ENCODE results near the gene TMCO5A. TPM values are rescaled to one million over a fixed set of nuclear protein-coding genes. Genes with fewer than 3 reads are reported as not detected.
A peak's percentile ranks its signal among the peaks of the same experiment; 100 is the strongest.

Gene TMCO5A
- total RNA-seq, 1 donor from 2014 or later = not detected

- Mint-ChIP-seq H3K4me3 (ENCODE audit: unreplicated experiment) (no peak overlapping the region), H3K36me3 (ENCODE audit: low read depth, unreplicated experiment) (no peaks in the 10 kb centered on the region), H3K27ac (ENCODE audit: unreplicated experiment) (no peak overlapping the region), H3K27me3 (ENCODE audit: low read depth, unreplicated experiment) (no peaks in the 10 kb centered on the region), H3K4me1 (ENCODE audit: low read depth, unreplicated experiment) (peaks cover 2% of the 10 kb centered on the region), H3K9me3 (ENCODE audit: unreplicated experiment) (no peaks in the 10 kb centered on the region)
- Histone ChIP-seq H3K4me1 (ENCODE audit: insufficient read depth, low read length) (no peaks in the 10 kb centered on the region), H3K36me3 (ENCODE audit: insufficient read depth, low read length) (no peaks in the 10 kb centered on the region), H3K9me3 (ENCODE audit: insufficient read depth, low read depth, low read length) (no peaks in the 10 kb centered on the region), H3K4me2 (ENCODE audit: low read length) (peak overlapping the region; percentile 38), H3K27me3 (ENCODE audit: insufficient read depth, low read length) (no peaks in the 10 kb centered on the region), H3K27ac (ENCODE audit: low read depth, low read length) (no peak overlapping the region), H3K4me3 (ENCODE audit: insufficient read depth, low read depth, low read length) (no peak overlapping the region), H3K79me2 (ENCODE audit: insufficient read depth, low read length) (no peaks in the 10 kb centered on the region), H4K20me1 (ENCODE audit: insufficient read depth, low read length) (no peaks in the 10 kb centered on the region), H2AFZ (ENCODE audit: low read depth, low read length) (no peak overlapping the region), H3K9ac (ENCODE audit: low read length) (no peak overlapping the region)
- TF ChIP-seq, protein P1, sequence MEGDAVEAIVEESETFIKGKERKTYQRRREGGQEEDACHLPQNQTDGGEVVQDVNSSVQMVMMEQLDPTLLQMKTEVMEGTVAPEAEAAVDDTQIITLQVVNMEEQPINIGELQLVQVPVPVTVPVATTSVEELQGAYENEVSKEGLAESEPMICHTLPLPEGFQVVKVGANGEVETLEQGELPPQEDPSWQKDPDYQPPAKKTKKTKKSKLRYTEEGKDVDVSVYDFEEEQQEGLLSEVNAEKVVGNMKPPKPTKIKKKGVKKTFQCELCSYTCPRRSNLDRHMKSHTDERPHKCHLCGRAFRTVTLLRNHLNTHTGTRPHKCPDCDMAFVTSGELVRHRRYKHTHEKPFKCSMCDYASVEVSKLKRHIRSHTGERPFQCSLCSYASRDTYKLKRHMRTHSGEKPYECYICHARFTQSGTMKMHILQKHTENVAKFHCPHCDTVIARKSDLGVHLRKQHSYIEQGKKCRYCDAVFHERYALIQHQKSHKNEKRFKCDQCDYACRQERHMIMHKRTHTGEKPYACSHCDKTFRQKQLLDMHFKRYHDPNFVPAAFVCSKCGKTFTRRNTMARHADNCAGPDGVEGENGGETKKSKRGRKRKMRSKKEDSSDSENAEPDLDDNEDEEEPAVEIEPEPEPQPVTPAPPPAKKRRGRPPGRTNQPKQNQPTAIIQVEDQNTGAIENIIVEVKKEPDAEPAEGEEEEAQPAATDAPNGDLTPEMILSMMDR (IDR thresholded peaks at IDR 0.05; ENCODE audit: insufficient read depth, low read depth, low read length) = peak; percentile 97
- no peak for TF ChIP-seq EZH2 (IDR thresholded peaks at IDR 0.05; ENCODE audit: insufficient read depth, low read length)
- DNase-seq (ENCODE audit: low read depth) = peak; percentile 37
- FAIRE-seq = peak; percentile 45
Measured at GRCh38 chr15:37891766-37892368, 42.6 kb upstream of the TMCO5A start.

DNA sequence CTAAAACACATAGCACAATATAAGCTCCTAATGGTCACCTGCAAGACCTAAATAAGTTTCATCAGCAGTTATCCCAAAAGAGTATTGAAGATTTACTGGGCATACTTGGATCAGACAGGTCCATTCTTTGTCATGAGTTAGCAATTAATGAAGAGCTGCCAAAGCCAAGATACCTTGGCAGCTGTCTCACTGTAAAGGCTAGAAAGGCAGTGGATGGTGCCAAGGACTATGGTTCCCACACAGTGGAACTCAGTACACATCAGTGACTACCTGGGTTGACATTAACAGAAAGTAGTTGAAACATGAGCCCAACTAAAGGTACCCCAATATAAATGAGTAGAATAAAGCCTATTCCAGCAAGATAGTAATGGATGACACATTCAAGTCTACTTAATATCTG lies 41.1 kb upstream of the TMCO5A start:
- H3K4me1 Mint-ChIP-seq (ENCODE audit: low read depth, unreplicated experiment) = peaks cover 5% of the 10 kb centered on the region

GRCh38 chr15:37898362-37898761 lies 36.1 kb upstream of the TMCO5A start:
- H3K27ac Mint-ChIP-seq (ENCODE audit: unreplicated experiment) = no peak overlapping the region
- Histone ChIP-seq H4K20me1 (ENCODE audit: insufficient read depth, low read length) (no peaks in the 10 kb centered on the region), H3K9me3 (ENCODE audit: insufficient read depth, low read depth, low read length) (no peaks in the 10 kb centered on the region), H3K27ac (ENCODE audit: low read depth, low read length) (no peak overlapping the region), H3K4me3 (ENCODE audit: insufficient read depth, low read depth, low read length) (no peak overlapping the region), H3K4me2 (ENCODE audit: low read length) (no peak overlapping the region), H3K4me1 (ENCODE audit: insufficient read depth, low read length) (peaks cover 16% of the 10 kb centered on the region), H3K36me3 (ENCODE audit: insufficient read depth, low read length) (no peaks in the 10 kb centered on the region), H2AFZ (ENCODE audit: low read depth, low read length) (no peak overlapping the region), H3K27me3 (ENCODE audit: insufficient read depth, low read length) (no peaks in the 10 kb centered on the region), H3K9ac (ENCODE audit: low read length) (no peak overlapping the region), H3K79me2 (ENCODE audit: insufficient read depth, low read length) (no peaks in the 10 kb centered on the region)
- no peaks in the 10 kb centered on the region for H3K27me3 Mint-ChIP-seq (ENCODE audit: low read depth, unreplicated experiment)
- no peak overlapping the region for H3K4me3 Mint-ChIP-seq (ENCODE audit: unreplicated experiment)
- no peaks in the 10 kb centered on the region for H3K9me3 Mint-ChIP-seq (ENCODE audit: unreplicated experiment)
- DNase-seq (ENCODE audit: low read depth) (no peak), FAIRE-seq (no peak)
- no peaks in the 10 kb centered on the region for H3K36me3 Mint-ChIP-seq (ENCODE audit: low read depth, unreplicated experiment)
- TF ChIP-seq, protein P1 (IDR thresholded peaks at IDR 0.05; ENCODE audit: insufficient read depth, low read depth, low read length) = no peak
- H3K4me1 Mint-ChIP-seq (ENCODE audit: low read depth, unreplicated experiment) = peaks cover 28% of the 10 kb centered on the region

More for the DNA sequence above, 41.1 kb upstream of the TMCO5A start:
- Histone ChIP-seq H3K27me3 (ENCODE audit: insufficient read depth, low read length) (no peaks in the 10 kb centered on the region), H4K20me1 (ENCODE audit: insufficient read depth, low read length) (no peaks in the 10 kb centered on the region), H3K9me3 (ENCODE audit: insufficient read depth, low read depth, low read length) (no peaks in the 10 kb centered on the region), H3K9ac (ENCODE audit: low read length) (no peak overlapping the region), H3K4me3 (ENCODE audit: insufficient read depth, low read depth, low read length) (no peak overlapping the region), H3K4me1 (ENCODE audit: insufficient read depth, low read length) (no peaks in the 10 kb centered on the region), H3K4me2 (ENCODE audit: low read length) (no peak overlapping the region), H3K79me2 (ENCODE audit: insufficient read depth, low read length) (no peaks in the 10 kb centered on the region), H3K36me3 (ENCODE audit: insufficient read depth, low read length) (no peaks in the 10 kb centered on the region), H2AFZ (ENCODE audit: low read depth, low read length) (no peak overlapping the region), H3K27ac (ENCODE audit: low read depth, low read length) (no peak overlapping the region)
- FAIRE-seq (peak; percentile 49), DNase-seq (ENCODE audit: low read depth) (peak; percentile 8)
- no peaks in the 10 kb centered on the region for H3K36me3 Mint-ChIP-seq (ENCODE audit: low read depth, unreplicated experiment)
- no peak overlapping the region for H3K4me3 Mint-ChIP-seq (ENCODE audit: unreplicated experiment)
- H3K27me3 Mint-ChIP-seq (ENCODE audit: low read depth, unreplicated experiment) = no peaks in the 10 kb centered on the region
- TF ChIP-seq EZH2 (IDR thresholded peaks at IDR 0.05; ENCODE audit: insufficient read depth, low read length) = no peak
- TF ChIP-seq, protein P1 (IDR thresholded peaks at IDR 0.05; ENCODE audit: insufficient read depth, low read depth, low read length) = no peak
- no peaks in the 10 kb centered on the region for H3K9me3 Mint-ChIP-seq (ENCODE audit: unreplicated experiment)
- no peak overlapping the region for H3K27ac Mint-ChIP-seq (ENCODE audit: unreplicated experiment)
